Endothelial cell of coronary artery (primary cell): Measurements from ENCODE around the gene TUNAR. TPM values are rescaled to one million over a fixed set of nuclear protein-coding genes. Genes with fewer than 3 reads are reported as not detected.

ENCODE experiments used
- total RNA-seq: library from RNA; depleted of rRNA; stranded (reverse); fragments of >200 nt; gene quantifications from 2 replicates; pipeline ENCODE4 v1.2.3, GENCODE V29; 2014

Gene TUNAR
- under 0.01 TPM in 1 of 2 replicates, not detected in the other for total RNA-seq

DNA sequence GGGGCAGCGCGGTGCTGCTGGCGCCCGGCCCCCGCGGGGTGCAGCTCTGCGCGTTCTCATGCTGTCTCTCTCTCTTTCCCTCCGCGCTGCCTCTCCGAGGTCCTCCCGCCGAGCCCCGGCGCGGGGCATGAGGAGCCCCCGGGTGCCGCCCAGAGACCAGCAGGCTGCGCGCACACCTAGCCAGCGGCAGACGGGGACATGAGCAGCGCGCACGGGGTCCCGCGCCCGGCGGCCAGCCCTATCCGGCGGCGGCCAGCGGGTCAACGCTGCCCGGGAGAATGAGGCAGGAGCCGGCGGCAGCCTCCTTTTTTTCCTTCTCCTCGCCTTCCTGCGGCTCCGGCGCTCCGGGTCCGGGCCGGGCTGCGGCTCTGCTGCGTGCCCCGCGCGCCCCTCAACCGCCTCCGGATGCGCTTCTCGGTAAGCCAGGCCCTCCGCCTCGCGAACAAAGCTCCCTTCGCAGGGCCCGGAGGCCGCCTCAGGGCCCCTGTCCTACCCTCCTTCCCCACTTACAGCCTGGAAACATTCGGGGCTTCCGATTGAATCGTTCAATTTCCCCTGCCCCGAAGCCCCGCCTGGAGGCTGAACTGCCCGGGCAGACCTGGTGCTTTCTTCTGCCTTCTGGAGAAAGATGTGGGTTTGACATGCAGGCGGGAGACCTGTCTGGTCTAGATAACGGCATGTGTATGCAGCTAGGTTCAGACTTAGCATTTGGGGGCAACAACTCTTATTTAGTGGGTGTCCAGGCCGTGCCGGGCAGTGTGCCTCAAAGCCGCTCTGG, at the start of gene TUNAR:
Gene TUNAR (plus strand): TSS at position 72 of the 778 bp plus-strand sequence.

Other genes with a start within 250 kb of the TUNAR start
- gene TCL1B, start 190.4 kb upstream of the TUNAR start, total RNA-seq: not detected in 2 replicates
- gene TCL1A, start 162.7 kb upstream of the TUNAR start, total RNA-seq: not detected in 2 replicates
- 0.66 and 2.7 TPM in 2 replicates for gene C14orf132, start 162.5 kb downstream of the TUNAR start, total RNA-seq